ENCODE measurements around the gene RIMBP2.

Gene RIMBP2

GRCh38 chr12:130469552-130469951, 246.5 kb downstream of the RIMBP2 start:
- no peak for TF ChIP-seq CTCF (conservative IDR thresholded peaks at IDR 0.05; ENCODE audit: control insufficient read depth, insufficient read depth, low read depth, low read length)
- no peak for DNase-seq (ENCODE audit: low read depth)
- H3K4me3 ChIP-seq (ENCODE audit: control insufficient read depth, low read depth, low read length): no peak overlapping the region

DNA sequence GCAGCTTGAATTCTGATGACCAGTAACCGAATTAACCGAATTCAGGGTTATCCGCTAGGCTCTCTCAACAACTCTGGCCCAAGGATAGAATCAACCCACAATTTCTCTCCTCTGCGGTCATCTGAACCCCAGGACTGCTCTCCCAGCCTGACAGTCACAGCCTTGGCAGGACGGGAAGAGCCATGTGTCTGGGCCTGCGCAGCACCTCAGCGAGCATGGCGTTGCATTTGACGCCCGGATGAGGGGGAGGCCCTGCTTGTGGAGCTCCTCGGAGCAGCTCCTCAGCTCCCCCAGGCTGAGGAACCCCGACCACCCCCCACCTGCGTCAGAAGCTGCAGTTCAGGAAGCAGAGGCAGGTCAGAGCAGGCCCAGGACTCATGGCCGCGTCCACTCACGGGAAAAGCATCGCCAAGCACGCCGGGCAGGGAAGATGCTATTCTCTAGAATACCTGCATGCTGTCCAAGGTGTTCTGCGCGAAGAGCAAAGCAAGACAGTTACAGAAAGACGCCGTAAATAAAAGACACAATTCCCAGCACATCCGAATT, 247.3 kb downstream of the RIMBP2 start:
- no peak for TF ChIP-seq CTCF (conservative IDR thresholded peaks at IDR 0.05; ENCODE audit: control insufficient read depth, insufficient read depth, low read depth, low read length)
- H3K4me3 ChIP-seq (ENCODE audit: control insufficient read depth, low read depth, low read length): no peak overlapping the region
- no peak for DNase-seq (ENCODE audit: low read depth)

DNA sequence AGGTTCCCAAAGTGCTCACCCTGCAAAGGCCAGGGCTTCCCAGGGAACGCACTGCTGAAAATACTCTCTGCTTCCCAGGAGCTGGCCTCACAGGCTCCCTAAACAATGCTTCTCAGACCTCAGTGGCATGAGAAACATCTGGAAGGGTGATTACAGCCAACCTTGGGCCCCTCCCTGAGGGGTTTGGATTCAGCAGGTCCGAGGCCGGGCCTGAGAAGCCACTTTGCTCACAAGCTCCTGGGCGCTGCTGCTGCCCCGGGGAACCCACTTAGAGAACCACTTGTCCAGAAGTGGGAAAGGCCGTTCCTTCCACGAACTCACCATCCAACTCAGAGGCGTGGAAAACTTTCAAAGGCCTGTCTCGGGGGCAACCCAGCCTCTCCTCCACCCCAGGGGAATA, 247.9 kb downstream of the RIMBP2 start:
- no peak for DNase-seq (ENCODE audit: low read depth)
- no peak for TF ChIP-seq CTCF (conservative IDR thresholded peaks at IDR 0.05; ENCODE audit: control insufficient read depth, insufficient read depth, low read depth, low read length)
- H3K4me3 ChIP-seq (ENCODE audit: control insufficient read depth, low read depth, low read length): no peak overlapping the region

DNA sequence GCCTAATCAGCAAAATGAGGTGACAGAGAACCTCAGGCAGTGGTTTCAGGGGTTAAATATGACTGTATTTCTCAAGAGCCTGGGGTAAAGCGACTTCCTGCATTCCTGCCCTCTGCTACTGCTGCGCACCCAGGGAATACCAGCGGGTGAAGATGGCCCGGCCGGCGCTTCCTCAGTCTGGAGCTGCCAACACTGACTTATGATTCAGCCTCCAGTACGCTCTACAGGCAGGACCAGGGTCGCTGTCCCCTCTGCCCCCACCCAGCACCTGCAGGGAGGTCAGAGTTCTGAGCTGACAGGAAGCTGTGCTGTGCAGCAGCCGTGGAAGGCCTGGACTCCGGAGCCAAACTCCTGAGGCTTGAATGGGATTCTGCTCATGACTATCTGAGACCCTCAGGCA, 250.5 kb downstream of the RIMBP2 start:
- no peak for DNase-seq (ENCODE audit: low read depth)
- no peak for TF ChIP-seq CTCF (conservative IDR thresholded peaks at IDR 0.05; ENCODE audit: control insufficient read depth, insufficient read depth, low read depth, low read length)
- H3K4me3 ChIP-seq (ENCODE audit: control insufficient read depth, low read depth, low read length): no peak overlapping the region

GRCh38 chr12:130465046-130465445, 251.1 kb downstream of the RIMBP2 start:
- no peak for TF ChIP-seq CTCF (conservative IDR thresholded peaks at IDR 0.05; ENCODE audit: control insufficient read depth, insufficient read depth, low read depth, low read length)
- DNase-seq (ENCODE audit: low read depth): no peak
- no peak overlapping the region for H3K4me3 ChIP-seq (ENCODE audit: control insufficient read depth, low read depth, low read length)

- DNase-seq (ENCODE audit: low read depth): no peak
- no peak for TF ChIP-seq CTCF (conservative IDR thresholded peaks at IDR 0.05; ENCODE audit: control insufficient read depth, insufficient read depth, low read depth, low read length)
- H3K4me3 ChIP-seq (ENCODE audit: control insufficient read depth, low read depth, low read length): no peak overlapping the region
Measured at GRCh38 chr12:130463818-130464670, 252.1 kb downstream of the RIMBP2 start.

Measured in fibroblast of mammary gland (primary cell).